NCI-H748 treated with DMSO at 0.1 percent for 48 hours (cell line): Measurements from ENCODE around the gene MACC1.
"Not testable (repeated sequence)": the region's sequence is repeated elsewhere in the genome, so short reads cannot be mapped to it uniquely, and the experiment has no call there.

Experiments used
- DNase-seq: peaks from one replicate; lab custom pipeline; 2025; lab: John Stamatoyannopoulos, UW

MACC1 gene

DNA sequence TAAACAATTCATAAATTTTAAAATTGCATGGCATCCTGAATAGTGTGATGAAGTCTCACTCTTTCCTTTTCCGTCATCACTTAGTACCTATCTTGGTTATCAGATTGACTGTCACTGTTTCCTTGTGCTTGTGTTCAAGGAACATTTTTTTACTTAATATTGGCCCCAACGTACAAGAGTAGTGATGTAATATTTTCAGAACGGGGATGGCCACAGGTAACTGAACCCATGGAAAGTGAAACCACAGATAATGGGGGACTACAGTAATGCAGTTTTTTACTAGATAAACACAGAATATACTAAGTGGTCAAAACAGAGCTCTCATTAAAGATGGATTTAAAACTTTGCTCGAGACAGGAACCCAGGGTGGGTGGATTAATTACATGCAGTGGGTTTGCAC lies 85.4 kb downstream of the MACC1 start:
- no peak for DNase-seq

DNA sequence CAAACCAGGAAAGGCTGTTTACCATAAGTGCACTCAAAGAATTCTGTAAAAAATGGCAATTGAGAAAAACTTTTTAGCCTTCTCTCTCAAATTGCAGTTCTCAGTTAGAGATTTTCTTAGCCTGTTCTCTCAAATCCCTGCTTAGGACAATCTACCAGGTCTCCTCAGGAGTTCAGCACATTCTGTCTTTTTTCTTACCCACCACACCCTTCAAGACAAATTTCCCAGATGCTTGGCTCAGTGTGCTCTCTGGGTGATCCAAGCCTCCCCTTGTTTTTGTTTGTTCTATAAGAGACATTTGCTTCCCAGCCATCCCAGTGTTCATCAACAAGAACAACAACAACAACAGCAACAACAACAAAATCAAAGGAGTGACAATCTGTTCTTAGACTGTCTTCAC lies 87.3 kb downstream of the MACC1 start:
- no peak for DNase-seq

DNA sequence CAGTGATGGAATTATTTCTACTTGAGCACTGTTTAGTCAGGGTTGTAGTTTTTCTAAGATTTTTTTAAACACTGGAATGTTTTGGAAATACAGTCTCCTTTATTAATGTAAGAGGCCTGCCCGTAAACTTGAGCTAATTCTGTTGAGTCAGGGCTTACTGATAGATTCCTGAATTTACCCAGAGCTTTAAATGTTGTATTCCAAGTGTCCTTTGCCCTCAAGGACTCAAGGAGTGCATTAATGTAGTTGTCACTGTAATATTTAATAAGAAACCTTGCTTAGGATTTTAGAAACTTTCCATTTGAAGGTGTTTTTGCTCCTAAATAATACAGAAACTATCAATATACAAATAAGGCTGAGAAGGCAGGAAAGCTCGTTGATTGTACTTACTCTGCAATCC lies 89.2 kb downstream of the MACC1 start:
- no peak for DNase-seq

DNA sequence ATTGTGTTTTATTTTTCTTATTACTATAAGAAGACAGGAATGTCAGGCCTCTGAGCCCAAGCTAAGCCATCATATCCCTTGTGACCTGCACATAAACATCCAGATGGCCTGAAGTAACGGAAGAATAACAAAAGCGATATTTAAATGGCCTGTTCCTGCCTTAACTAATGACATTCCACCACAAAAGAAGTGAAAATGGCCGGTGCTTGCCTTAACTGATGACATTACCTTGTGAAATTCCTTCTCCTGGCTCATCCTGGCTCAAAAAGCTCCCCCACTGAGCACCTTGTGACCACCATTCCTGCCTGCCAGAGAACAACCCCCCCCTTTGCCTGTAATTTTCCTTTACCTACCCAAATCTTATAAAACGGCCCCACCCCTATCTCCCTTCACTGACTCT lies 91.1 kb downstream of the MACC1 start:
- DNase-seq: not testable (repeated sequence)

DNA sequence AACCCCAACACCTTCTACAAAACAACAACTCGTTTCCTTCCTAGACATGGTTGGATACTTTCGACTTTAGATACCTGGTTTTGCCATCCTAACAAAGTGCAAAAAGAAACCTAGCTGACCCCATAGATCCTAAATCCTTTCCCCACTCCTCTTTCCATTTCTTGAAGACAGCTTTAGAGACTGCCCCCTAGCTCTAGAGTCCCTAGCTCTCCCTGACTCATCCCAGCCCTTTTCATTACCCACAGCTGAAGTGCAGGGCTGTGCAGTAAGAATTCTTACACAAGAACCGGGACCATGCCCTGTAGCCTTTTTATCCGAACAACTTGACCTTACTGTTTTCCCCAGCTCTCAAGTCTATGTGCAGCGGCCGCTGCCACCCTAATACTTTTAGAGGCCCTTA lies 93.1 kb downstream of the MACC1 start:
- DNase-seq: not testable (repeated sequence)

DNA sequence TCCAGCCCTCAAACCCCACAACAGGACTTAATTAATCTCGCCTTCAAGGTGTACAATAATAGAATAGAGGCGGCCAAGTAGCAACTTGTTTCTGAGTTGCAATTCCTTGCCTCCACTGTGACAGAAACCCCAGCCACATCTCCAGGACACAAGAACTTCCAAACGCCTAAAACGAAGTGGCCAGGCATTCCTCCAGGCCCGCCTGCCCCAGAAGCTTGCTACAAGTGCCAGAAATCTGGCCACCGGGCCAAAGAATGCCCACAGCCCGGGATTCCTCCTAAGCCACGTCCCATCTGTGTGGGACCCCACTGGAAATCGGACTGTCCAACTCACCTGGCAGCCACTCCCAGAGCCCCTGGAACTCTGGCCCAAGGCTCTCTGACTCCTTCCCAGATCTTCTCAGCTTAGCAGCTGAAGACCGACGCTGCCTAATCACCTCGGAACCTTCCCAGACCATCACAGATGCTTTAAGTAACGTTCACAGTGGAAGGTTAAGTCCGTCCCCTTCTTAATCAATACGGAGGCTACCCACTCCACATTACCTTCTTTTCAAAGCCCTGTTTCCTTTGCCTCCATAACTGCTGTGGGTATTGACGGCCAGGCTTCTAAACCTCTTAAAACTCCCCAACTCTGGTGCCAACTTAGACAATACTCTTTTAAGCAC lies 94.4 kb downstream of the MACC1 start:
- DNase-seq: not testable (repeated sequence)

DNA sequence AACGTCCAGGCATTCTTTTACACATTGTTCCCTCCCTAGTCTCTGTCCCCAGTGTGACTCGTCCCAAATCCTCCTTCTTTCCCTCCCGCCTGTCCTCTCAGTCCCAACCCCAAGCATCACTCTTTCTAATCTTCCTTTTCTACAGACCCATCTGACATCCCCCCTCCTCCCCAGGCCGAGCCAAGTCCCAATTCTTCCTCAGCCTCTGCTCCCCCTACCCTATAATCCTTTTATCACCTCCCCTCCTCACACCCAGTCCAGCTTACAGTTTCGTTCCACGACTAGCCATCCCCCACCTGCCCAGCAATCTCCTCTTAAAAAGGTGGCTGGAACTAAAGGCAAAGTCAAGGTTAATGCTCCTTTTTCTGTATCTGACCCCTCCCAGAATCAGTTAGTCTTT lies 95.1 kb downstream of the MACC1 start:
- no peak for DNase-seq

DNA sequence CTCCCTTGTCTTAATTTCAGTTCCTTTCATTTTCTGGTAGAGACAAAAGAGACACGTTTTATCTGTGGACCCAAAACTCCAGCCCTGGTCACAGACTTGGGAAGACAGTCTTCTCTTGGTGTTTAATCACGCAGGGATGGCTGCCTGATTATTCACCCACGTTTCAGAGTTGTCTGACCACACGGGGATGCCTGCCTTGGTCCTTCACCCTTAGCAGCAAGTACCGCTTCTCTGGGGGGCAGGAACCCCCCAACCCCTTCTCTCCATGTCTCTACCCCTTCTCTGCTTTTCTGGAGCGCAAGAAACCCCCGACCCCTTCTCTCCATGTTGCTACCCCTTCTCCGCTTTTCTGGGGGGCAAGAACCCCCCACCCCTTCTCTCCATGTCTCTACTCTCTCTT lies 95.8 kb downstream of the MACC1 start:
- DNase-seq: no peak

DNA sequence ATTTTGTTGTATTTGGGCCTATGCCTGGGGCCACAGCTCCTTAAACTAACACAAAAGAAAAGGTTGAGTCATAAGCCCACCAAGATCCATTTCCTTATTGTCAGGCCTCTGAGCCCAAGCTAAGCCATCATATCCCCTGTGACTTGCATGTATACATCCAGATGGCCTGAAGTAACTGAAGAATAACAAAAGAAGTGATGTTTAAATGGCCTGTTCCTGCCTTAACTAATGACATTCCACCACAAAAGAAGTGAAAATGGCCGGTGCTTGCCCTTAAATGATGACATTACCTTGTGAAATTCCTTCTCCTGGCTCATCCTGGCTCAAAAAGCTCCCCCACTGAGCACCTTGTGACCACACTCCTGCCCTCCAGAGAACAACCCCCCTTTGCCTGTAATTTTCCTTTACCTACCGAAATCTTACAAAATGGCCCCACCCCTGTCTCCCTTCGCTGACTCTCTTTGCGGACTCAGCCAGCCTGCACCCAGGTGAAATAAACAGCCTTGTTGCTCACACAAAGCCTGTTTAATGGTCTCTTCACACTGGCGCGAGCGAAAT lies 96.5 kb downstream of the MACC1 start:
- DNase-seq: not testable (repeated sequence)

DNA sequence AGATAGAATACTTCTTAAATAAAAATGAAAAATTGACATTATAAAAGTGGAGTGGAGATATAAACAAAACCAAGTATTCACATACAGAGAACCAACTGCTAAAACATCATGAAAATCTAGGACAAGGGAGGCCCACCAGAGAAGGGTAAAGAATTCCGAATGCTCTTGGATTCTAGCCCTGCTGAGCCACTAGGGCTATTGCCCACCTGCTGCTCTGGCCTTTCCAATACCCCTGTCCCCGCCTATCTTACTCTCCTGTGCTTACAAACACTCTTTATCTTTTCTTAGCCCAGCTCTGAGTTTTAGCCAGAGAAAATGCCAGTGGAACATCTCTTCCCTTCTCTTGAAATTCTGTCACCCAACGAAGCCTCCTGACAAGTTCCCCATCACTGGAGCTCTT lies 100.3 kb downstream of the MACC1 start:
- no peak for DNase-seq

DNA sequence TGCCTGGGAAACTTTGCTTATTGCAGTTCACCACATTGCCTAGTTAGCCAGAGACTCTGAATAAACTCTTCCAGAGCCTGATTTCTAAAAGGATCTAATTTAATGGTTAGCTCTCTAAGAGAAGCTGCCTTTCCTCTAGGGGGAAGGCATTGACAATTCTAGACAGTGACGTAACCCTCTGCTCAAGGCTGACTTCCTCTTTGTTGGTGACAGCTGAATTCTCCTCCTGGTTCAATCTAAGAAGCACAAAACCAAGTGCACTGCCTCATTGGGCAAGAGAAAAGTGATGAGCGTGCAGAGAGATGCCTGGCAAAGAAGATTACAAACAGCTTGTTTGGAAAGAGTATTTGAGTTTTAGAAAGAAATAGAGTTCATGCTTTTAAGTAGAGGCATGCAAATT lies 102.7 kb downstream of the MACC1 start:
- no peak for DNase-seq

DNA sequence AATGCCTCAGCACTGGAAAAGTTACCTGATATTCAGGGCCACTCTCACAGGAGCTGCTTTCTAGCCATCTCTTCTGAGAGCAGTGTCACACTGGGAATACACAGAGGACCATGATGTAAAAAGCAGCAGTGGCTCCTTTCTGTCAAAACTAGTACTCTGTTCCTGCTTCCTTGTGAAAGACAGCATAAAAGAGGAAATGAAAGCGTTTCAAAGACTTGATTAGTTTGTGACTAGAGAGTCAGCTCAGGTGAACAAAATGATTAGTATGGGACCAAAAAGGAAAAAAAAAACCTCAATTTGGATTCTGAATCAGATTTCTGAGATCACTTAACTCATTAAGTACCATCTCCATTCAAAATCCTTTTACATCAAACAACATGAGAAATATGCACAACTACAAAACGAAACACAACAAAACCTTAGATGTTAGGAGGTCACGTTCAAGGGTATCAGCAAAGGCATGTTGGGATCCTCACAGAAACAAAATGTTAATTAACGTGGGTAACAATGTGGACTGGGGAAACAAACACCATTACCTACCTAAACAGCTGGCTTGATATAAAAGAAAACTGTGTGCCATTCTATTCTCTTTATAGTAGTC lies 103.7 kb downstream of the MACC1 start:
- no peak for DNase-seq

DNA sequence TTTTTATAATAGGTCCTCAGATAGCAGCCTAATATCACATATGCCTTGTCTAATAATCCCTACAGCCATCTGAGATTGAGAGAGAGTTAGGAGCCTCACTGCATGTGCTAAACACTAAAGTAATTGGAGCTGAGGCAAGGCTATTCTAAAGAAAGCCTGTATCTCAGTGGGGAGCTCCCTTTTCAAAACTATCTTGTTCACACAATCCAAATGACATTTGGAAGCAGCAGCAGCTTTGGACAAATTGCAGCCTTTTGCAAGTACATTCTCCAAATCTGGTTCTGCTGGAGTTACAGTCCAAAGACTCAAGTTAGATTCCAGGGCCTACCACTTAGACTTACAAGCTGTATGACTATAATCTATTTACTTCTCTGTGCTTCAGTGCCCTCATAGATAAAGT lies 104.5 kb downstream of the MACC1 start:
- no peak for DNase-seq

DNA sequence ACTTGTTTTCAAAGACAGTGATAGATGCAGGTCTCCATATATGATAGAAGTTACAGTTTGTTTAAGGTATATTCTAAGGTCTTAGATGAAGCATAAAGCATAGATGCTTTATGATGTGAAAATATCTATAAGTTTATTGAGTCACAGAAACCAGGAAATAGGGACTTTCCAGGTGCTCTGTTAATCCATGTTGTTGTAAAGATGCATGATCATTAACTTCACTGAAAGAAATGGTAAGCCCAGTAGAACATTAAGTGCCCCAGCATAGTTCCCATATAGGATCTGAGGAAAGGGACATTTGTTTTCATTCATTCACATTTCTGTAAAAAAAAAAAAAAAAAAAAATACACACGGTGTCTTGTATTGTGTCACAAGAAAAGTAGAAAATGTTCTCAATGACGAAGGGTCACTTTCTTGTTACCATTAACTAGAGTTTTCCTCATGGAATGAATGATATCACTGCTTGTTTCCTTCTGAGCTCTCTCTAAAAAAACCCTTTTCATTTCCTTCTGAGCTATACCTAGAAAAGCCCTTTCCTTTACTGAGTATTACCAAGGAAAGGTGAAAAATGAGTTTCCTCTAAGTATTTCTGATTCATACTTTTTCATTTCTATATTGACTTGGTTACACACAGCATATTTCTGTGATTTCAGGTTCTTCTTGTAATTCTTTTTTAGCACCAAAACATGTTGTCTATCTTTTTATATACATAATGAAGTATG lies 105.2 kb downstream of the MACC1 start:
- DNase-seq: no peak

DNA sequence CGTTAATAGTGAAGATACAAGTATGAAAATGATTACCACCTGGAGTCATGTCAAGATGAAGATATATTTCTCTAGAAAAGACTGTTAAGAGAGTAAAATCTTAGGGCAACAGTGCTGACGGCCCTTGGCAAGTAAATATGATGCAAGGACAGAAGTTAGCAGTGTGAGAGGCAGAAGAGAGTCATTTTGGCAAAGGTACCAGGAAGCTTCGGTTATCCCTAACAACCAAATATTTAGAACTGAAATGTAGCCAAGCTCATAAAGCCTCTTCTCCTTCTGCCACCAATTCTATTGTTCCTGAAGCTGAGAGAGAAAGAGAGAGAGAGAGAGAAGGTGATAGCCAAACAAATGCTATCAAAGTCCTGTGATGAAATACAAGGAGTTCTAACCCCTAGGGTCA lies 109.6 kb downstream of the MACC1 start:
- DNase-seq: no peak

DNA sequence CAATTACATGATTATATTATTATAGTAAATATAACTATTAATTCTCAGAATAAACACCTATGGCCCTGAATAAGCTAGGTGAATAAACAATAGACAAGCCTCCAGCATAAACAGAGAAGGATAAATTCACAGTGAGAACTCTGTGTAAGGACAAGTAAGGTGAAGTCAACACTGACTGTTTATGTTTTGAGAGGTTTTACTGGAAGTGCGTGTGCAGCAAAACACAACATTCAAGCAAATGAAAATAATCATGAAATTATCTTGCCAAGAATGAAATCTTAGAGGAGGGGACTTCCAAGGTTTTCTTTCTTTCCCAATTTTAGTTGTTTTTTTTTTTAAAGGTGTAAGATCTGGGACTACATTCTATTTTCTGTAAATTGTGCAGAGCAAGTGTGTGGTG lies 112.5 kb downstream of the MACC1 start:
- no peak for DNase-seq

DNA sequence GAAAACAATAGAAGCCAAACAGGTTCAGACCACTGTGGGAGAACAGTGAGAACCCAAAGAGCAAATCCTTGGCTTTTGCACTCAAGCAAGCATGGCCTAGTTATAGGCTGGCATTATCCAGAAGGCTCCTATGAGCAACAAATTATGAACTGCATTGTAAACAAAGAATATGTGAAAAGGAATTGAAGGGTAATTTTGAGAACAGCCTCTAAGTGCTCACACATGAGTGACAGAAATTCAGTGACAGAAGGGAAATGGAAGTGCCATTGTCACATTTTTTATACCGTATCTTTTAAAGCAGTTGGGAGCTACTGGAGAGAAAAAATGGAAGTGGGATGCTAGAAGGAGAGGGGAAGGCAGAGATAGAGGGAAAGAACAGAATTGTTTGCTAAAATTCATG lies 114.2 kb downstream of the MACC1 start:
- DNase-seq: no peak

DNA sequence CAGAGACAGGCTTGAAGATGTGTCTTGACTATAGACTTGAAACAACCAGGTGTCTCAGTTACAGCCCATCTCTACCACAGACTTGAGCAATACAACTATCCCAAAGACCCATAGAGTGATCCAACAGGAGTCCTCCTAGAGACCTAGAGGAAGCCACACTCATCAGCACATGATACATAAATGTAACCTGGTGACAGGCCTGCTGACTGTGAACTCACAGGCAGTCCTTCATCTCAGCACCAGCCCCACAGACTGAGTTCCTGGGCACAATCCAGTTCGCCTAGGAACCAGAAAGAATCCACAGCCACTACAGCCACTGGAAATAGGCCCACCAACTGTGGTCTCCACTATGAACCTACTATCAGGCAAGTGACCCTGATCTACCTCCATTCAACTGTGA lies 121.3 kb downstream of the MACC1 start:
- DNase-seq: no peak

DNA sequence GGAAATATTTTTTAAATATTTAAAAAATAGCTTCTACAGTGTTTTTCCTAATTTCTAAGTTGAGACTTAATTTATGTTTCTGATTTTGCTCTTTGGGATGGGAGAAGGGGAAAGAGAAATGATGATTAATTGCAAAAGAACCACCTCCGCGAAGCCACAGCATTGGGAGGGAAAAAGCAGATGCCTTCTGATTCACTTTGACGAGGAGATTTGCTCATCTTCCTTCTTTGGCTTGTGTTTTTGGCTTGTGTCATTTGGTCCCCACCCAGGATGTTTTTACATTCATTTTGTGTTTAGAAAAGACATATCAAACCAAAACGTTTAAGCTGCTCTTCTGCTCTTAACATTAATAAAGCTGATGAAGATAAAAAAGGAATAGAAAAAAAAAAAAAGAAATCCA lies 121.7 kb downstream of the MACC1 start:
- DNase-seq: no peak

DNA sequence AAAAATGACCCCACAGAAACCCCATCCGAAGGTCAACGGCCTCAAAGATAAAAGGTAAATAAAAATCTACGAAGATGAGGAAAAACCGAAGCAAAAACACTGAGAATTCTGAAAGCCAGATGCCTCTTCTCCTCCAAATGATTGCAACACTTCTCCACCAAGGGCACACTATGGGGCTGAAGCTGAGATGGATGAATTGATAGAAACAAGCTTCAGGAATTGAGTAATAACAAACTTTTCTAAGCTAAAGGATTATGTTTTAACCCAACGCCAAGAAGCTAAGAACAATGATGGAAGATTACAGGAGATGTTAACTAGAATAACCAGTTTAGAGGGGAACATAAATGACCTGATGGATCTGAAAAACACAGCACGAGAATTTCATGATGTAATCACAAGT lies 127.8 kb downstream of the MACC1 start:
- no peak for DNase-seq

DNA sequence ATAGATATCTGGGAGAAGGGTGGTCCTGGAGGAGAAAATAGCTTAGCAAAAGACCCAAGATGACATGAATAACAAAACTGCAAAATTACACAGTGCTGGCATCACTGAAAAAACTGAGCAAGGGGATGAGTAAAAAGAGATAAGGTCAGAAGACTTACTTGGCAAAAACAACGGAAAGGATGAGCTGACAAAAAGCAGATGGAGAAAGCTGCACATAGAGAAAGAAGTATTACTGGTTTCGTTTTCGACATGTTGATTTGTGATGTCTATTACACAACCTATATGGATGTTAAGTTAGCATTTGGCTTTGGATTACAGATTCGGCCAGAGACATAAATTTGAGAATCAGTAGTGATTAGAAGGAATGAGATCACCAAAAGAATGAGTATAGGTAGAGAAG lies 132.1 kb downstream of the MACC1 start:
- DNase-seq: no peak
